Loucy (cell line): ENCODE results near the gene PAM.

ENCODE experiments used
- H2AFZ ChIP-seq: fragments of 200-600 bp; sonication (generic); 2 replicates; pipeline ENCODE4 v1.6.0; 2016; ENCODE audit warnings: antibody characterized with exemption, mild to moderate bottlenecking, low read length, moderate library complexity
- H3F3A ChIP-seq: fragments of 200-600 bp; 2 replicates; pipeline ENCODE4 v1.6.0; 2016; ENCODE audit warnings: antibody characterized with exemption, low read depth, mild to moderate bottlenecking
- H3K27me3 ChIP-seq: fragments of 200-600 bp; sonication (generic); 2 replicates; pipeline ENCODE4 v1.6.1; 2014; ENCODE audit warnings: low read length, mild to moderate bottlenecking; ENCODE audit not compliant: insufficient read depth, poor library complexity, severe bottlenecking
- H3K36me3 ChIP-seq: fragments of 200-600 bp; sonication (generic); 2 replicates; pipeline ENCODE4 v1.6.1; 2016; ENCODE audit warnings: low read length; ENCODE audit not compliant: insufficient read depth
- H3K4me1 ChIP-seq: fragments of 200-600 bp; sonication (generic); 2 replicates; pipeline ENCODE4 v1.5.1; 2014; ENCODE audit warnings: low read length, mild to moderate bottlenecking; ENCODE audit not compliant: insufficient read depth, poor library complexity, severe bottlenecking
- H3K4me2 ChIP-seq: fragments of 200-600 bp; sonication (generic); 2 replicates; pipeline ENCODE4 v1.6.0; 2014; ENCODE audit warnings: antibody characterized with exemption, low read length, low read depth, mild to moderate bottlenecking; ENCODE audit not compliant: poor library complexity, severe bottlenecking
- H3K4me3 ChIP-seq: fragments of 200-600 bp; sonication (generic); 2 replicates; pipeline ENCODE4 v1.5.1; 2014; ENCODE audit warnings: low read length, mild to moderate bottlenecking, mixed read lengths; ENCODE audit not compliant: poor library complexity, severe bottlenecking
- H3K79me2 ChIP-seq: fragments of 200-600 bp; sonication (generic); 2 replicates; pipeline ENCODE4 v1.6.1; 2014; ENCODE audit warnings: low read length; ENCODE audit not compliant: insufficient read depth
- H3K9ac ChIP-seq: fragments of 200-600 bp; sonication (generic); 2 replicates; pipeline ENCODE4 v1.6.0; 2014; ENCODE audit warnings: mild to moderate bottlenecking, low read depth, low read length, moderate library complexity; ENCODE audit not compliant: poor library complexity, severe bottlenecking
- H3K9me2 ChIP-seq: fragments of 200-600 bp; sonication (generic); replicated peaks from 2 replicates; pipeline ENCODE4 v1.6.1; 2016; ENCODE audit warnings: low read depth, low read length, mixed read lengths
- H3K9me3 ChIP-seq: fragments of 200-600 bp; sonication (generic); 2 replicates; pipeline ENCODE4 v1.6.1; 2014; ENCODE audit warnings: mild to moderate bottlenecking, antibody characterized with exemption, low read length, low read depth; ENCODE audit not compliant: insufficient read depth
- H4K20me1 ChIP-seq: fragments of 200-600 bp; sonication (generic); 2 replicates; pipeline ENCODE4 v1.6.0; 2014; ENCODE audit warnings: antibody characterized with exemption, low read length, mild to moderate bottlenecking; ENCODE audit not compliant: insufficient read depth, poor library complexity, severe bottlenecking
- EZH2phosphoT487 ChIP-seq: fragments of 200-600 bp; IDR thresholded peaks from 2 replicates; pipeline ENCODE4 v1.6.1; 2018; ENCODE audit warnings: antibody characterized with exemption, mild to moderate bottlenecking, moderate library complexity, borderline replicate concordance
- TF ChIP-seq, protein P1 (sequence below): fragments of 200-600 bp; sonication (generic); conservative IDR thresholded peaks from 2 replicates; pipeline ENCODE4 v1.5.1; 2014; ENCODE audit warnings: mild to moderate bottlenecking, antibody characterized with exemption, low read length

The PAM gene

GRCh38 chr5:103019804-103020203 lies 264.7 kb downstream of the PAM start:
- H3K9me3 ChIP-seq, result no peaks in the 10 kb centered on the region
- H3K79me2 ChIP-seq, result no peaks in the 10 kb centered on the region
- no peak overlapping the region for H3K9ac ChIP-seq
- H3K4me2 ChIP-seq, result no peak overlapping the region
- no peaks in the 10 kb centered on the region for H3K27me3 ChIP-seq
- no peak overlapping the region for H3K4me3 ChIP-seq
- TF ChIP-seq EZH2phosphoT487, result no peak
- TF ChIP-seq, protein P1, sequence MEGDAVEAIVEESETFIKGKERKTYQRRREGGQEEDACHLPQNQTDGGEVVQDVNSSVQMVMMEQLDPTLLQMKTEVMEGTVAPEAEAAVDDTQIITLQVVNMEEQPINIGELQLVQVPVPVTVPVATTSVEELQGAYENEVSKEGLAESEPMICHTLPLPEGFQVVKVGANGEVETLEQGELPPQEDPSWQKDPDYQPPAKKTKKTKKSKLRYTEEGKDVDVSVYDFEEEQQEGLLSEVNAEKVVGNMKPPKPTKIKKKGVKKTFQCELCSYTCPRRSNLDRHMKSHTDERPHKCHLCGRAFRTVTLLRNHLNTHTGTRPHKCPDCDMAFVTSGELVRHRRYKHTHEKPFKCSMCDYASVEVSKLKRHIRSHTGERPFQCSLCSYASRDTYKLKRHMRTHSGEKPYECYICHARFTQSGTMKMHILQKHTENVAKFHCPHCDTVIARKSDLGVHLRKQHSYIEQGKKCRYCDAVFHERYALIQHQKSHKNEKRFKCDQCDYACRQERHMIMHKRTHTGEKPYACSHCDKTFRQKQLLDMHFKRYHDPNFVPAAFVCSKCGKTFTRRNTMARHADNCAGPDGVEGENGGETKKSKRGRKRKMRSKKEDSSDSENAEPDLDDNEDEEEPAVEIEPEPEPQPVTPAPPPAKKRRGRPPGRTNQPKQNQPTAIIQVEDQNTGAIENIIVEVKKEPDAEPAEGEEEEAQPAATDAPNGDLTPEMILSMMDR, result no peak
- no peaks in the 10 kb centered on the region for H3F3A ChIP-seq
- H3K4me1 ChIP-seq, result peaks cover 19% of the 10 kb centered on the region
- no peaks in the 10 kb centered on the region for H3K9me2 ChIP-seq
- no peaks in the 10 kb centered on the region for H3K36me3 ChIP-seq
- H2AFZ ChIP-seq, result no peak overlapping the region
- H4K20me1 ChIP-seq, result no peaks in the 10 kb centered on the region

GRCh38 chr5:103021314-103021713 lies 266.2 kb downstream of the PAM start:
- Histone ChIP-seq H3F3A (no peaks in the 10 kb centered on the region), H3K27me3 (no peaks in the 10 kb centered on the region), H4K20me1 (no peaks in the 10 kb centered on the region), H3K9ac (no peak overlapping the region), H3K4me1 (peaks cover 7% of the 10 kb centered on the region), H3K9me2 (no peaks in the 10 kb centered on the region), H3K9me3 (no peaks in the 10 kb centered on the region), H3K4me3 (no peak overlapping the region), H3K4me2 (peak overlapping the region; percentile 34), H3K36me3 (no peaks in the 10 kb centered on the region), H3K79me2 (no peaks in the 10 kb centered on the region), H2AFZ (no peak overlapping the region)
- TF ChIP-seq, protein P1, result no peak
- TF ChIP-seq EZH2phosphoT487, result no peak

DNA sequence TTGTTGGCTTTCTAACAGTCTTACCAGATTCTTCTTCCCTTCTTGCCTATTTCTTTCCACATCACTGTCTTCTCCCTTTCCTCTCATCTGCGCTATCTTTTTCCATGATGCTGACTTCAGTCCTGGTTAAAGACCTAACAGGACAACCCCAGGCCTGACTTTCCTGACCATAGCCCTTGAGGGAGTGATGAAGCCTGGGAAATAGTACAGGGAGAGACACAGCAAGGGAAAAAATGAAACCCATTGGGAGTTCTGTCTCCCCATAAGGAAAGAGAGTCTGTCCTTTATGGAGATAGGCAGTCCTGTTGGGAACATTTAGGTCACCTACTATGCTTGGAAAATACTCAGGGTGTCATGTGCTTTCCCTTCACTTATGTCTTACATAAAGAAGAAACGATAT lies 272.2 kb downstream of the PAM start:
- H3K9me2 ChIP-seq, result no peaks in the 10 kb centered on the region
- no peaks in the 10 kb centered on the region for H3K36me3 ChIP-seq
- no peaks in the 10 kb centered on the region for H3K4me1 ChIP-seq
- H2AFZ ChIP-seq, result no peak overlapping the region
- no peaks in the 10 kb centered on the region for H3K27me3 ChIP-seq
- H3K9me3 ChIP-seq, result no peaks in the 10 kb centered on the region
- no peaks in the 10 kb centered on the region for H4K20me1 ChIP-seq
- no peaks in the 10 kb centered on the region for H3F3A ChIP-seq
- no peak overlapping the region for H3K9ac ChIP-seq
- TF ChIP-seq, protein P1, result no peak
- no peak for TF ChIP-seq EZH2phosphoT487
- no peak overlapping the region for H3K4me2 ChIP-seq
- H3K4me3 ChIP-seq, result no peak overlapping the region
- H3K79me2 ChIP-seq, result no peaks in the 10 kb centered on the region
